ENCODE measurements around the gene KDM4C. TPM values are rescaled to one million over a fixed set of nuclear protein-coding genes. Genes with fewer than 3 reads are reported as not detected.
"Not testable (repeated sequence)": the region's sequence is repeated elsewhere in the genome, so short reads cannot be mapped to it uniquely, and the experiment has no call there.

The KDM4C gene
- total RNA-seq, 1 donor from 2014 or later, result 16.5 TPM

DNA sequence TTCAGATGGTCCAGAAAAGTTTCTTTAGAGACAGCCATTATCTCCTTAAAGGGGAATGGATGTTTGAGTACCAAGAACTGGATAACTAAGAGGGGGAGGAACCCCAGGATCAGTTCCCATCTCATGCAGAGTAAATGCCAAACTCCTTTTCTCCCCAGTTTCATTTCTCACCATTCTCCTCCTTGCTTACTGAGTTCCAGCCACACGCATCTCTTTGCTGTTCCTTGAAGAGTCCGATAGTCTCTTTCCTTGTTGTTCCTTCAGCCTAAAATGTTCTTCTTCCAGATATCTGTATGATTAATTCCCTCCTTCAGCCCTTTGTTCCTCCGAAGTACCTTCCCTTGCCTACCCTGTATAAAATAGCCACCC, 30.0 kb downstream of the KDM4C start:
- TF ChIP-seq, protein P1, sequence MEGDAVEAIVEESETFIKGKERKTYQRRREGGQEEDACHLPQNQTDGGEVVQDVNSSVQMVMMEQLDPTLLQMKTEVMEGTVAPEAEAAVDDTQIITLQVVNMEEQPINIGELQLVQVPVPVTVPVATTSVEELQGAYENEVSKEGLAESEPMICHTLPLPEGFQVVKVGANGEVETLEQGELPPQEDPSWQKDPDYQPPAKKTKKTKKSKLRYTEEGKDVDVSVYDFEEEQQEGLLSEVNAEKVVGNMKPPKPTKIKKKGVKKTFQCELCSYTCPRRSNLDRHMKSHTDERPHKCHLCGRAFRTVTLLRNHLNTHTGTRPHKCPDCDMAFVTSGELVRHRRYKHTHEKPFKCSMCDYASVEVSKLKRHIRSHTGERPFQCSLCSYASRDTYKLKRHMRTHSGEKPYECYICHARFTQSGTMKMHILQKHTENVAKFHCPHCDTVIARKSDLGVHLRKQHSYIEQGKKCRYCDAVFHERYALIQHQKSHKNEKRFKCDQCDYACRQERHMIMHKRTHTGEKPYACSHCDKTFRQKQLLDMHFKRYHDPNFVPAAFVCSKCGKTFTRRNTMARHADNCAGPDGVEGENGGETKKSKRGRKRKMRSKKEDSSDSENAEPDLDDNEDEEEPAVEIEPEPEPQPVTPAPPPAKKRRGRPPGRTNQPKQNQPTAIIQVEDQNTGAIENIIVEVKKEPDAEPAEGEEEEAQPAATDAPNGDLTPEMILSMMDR (conservative IDR thresholded peaks at IDR 0.05; ENCODE audit: low read depth, low read length), result no peak
- no peak for DNase-seq (ENCODE audit: low read depth)
- peak overlapping the region; percentile 47 for H3K4me3 ChIP-seq (ENCODE audit: low read depth, low read length)

DNA sequence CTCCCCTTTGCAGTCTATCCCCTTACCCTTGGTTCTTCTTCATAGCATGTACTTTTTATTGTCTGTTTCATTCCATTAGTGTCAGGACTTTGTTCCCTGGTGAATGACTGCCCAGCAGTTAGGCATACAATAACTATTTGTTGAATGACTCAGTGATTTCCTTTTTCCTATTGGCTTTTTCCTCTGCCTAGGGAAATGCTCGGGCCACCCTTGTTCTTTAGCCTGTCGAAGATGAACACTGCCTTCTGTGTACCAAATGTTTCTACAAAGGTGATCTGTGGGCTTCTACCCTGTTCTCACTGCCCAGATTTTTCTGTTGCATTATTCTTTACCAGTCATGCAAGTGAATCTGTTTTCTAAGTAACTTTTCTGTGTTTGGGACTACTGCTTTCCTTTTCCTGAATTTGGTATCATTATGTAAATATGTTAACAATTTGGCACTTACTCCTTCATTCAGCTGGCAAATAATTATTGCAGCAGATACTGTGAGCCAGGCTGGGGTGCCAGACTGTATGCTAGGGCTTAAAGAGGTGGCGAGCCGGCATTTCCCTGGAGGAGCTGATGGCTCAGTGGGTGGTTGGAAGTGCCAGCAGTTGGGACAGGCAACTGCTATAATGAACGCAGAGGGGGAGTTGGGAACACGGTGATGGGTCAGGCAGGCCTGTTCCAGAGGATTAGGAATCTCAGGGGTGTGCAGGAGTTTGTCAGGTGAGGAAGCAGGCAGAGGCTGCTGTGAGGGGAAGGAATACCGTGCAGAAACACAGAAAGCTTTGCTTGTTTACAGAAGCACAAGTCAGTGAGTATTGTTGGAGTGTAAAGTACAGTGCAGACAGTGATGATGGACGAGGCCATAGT, 30.6 kb downstream of the KDM4C start:
- peak; percentile 64 for DNase-seq (ENCODE audit: low read depth)
- peak overlapping the region; percentile 47 for H3K4me3 ChIP-seq (ENCODE audit: low read depth, low read length)
- TF ChIP-seq, protein P1 (conservative IDR thresholded peaks at IDR 0.05; ENCODE audit: low read depth, low read length), result no peak

DNA sequence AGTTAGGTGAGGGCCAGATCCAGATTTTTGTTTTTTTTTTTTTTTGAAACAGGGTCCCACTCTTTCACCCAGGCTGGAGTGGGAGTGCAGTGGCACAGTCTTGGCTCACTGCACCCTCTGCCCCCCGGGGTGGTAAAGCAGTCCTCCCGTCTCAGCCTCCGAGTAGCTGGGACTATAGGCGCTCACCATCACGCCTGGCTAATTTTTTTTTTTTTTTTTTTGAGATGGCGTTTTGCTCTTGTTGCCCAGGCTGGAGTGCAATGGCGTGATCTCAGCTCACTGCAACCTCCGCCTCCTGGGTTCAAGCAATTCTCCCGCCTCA, 31.2 kb downstream of the KDM4C start:
- H3K4me3 ChIP-seq (ENCODE audit: low read depth, low read length), result peak overlapping the region; percentile 47
- not testable (repeated sequence) for DNase-seq (ENCODE audit: low read depth)

DNA sequence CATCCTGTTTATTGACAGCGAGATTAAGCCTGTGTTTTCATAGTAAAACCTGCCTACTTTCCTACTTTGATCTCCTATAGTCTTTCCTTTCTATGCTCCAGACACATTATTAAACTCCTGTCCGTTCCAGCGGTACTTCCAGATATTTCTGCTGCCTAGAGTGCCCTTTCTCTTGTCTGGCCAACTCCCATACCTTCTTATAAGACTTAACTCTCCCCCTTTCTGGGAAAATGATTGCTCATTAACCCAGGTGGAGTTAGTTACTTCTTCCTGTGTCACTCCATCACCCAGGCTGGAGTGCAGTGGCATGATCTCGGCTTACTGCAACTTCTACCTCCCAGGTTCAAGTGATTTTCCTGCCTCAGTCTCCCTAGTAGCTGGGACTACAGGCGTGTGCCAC, 33.1 kb downstream of the KDM4C start:
- H3K4me3 ChIP-seq (ENCODE audit: low read depth, low read length), result no peak overlapping the region
- DNase-seq (ENCODE audit: low read depth), result no peak
- TF ChIP-seq, protein P1 (conservative IDR thresholded peaks at IDR 0.05; ENCODE audit: low read depth, low read length), result no peak

DNA sequence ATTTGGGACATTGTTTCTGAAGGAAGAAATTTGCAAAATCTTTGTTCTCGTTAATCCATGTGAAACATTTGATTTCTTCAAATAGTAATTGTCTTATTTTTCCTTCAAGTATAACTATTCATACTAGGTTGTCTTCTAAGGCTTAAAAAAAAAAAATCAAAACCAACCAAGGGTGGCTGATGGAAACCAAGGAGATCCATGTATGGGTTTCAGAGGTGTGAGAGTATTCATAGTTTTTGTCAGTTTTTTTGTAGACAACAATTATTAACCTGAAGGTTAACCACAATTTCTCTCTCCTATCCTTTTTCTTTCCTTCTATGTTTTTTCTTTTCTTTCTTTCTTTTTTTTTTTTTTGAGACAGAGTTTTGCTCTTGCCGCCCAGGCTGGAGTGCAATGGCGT, 35.4 kb downstream of the KDM4C start:
- no peak for DNase-seq (ENCODE audit: low read depth)
- TF ChIP-seq, protein P1 (conservative IDR thresholded peaks at IDR 0.05; ENCODE audit: low read depth, low read length), result no peak
- H3K4me3 ChIP-seq (ENCODE audit: low read depth, low read length), result no peak overlapping the region

DNA sequence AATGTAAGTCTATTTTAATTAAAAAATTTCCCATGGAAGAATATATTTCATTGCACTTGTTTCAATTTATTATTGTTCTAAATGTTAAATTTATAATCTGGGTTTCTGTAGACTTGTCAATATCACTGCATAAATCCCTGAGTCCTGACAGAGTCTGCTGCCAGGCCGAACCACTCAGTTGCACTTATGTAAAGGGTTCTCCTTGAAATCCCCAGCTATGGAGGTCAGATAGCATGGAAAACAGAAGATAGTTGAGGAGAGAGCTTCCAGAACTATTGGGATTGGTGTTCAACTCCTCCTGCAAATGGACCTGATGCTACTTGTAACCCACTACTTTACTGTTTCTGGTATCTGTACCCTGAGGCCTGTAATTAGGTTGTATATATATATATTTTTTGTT, 37.2 kb downstream of the KDM4C start:
- TF ChIP-seq, protein P1 (conservative IDR thresholded peaks at IDR 0.05; ENCODE audit: low read depth, low read length), result no peak
- H3K4me3 ChIP-seq (ENCODE audit: low read depth, low read length), result no peak overlapping the region
- no peak for DNase-seq (ENCODE audit: low read depth)

DNA sequence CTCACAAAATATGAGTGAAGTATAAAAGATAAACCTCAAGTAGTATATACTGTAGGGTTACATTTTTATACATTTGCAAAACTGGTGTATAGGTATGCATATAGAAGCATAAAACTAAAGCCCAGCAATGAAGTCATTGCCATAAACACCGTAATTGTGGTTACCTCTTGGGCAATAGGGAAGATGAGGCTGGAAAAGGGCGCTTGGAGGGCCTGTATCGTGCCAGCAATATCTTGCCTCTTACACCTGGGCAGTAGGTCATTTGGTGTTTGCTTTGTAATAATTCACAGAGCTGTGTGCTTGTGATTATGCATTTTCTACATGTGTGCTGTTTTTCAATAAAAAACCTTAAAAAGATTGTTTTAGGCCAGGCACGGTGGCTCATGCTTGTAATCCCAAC, 45.2 kb downstream of the KDM4C start:
- DNase-seq (ENCODE audit: low read depth), result no peak
- H3K4me3 ChIP-seq (ENCODE audit: low read depth, low read length), result no peak overlapping the region
- TF ChIP-seq, protein P1 (conservative IDR thresholded peaks at IDR 0.05; ENCODE audit: low read depth, low read length), result no peak
